WTC11 (cell line): ENCODE results near the gene TMPRSS12. TPM values are rescaled to one million over a fixed set of nuclear protein-coding genes. Genes with fewer than 3 reads are reported as not detected.
"Not testable (repeated sequence)": the region's sequence is repeated elsewhere in the genome, so short reads cannot be mapped to it uniquely, and the experiment has no call there.

Source experiments
- ATAC-seq: fragments of 200-7000 bp; cut with Tn5 transposase; 2 replicates; pipeline ENCODE4 v1.10.0; 2021; ENCODE audit warnings: mild to moderate bottlenecking, moderate library complexity
- CTCF ChIA-PET: fragments of 300-600 bp; sonication (Branson Sonifier 250); formaldehyde crosslinking; loops from one replicate; lab custom pipeline; 2021; ENCODE audit warnings: antibody characterized with exemption; lab: Charles Lee
- POLR2A ChIA-PET: fragments of 350-600 bp; sonication (Branson Sonifier 250); formaldehyde crosslinking; loops from one replicate; lab custom pipeline; 2021; ENCODE audit warnings: antibody characterized with exemption; lab: Charles Lee
- DNase-seq: peaks from one replicate; pipeline ENCODE4 v3.0.0; 2021; ENCODE audit warnings: low spot score
- H3K27ac Mint-ChIP-seq: 2 replicates; pipeline ENCODE4 v1.8.0; 2021; ENCODE audit warnings: mixed read lengths
- H3K27me3 Mint-ChIP-seq: 2 replicates; pipeline ENCODE4 v1.8.0; 2021; ENCODE audit warnings: low read depth, mild to moderate bottlenecking, moderate library complexity, mixed read lengths
- H3K36me3 Mint-ChIP-seq: 2 replicates; pipeline ENCODE4 v1.8.0; 2021; ENCODE audit warnings: mixed read lengths
- H3K4me1 Mint-ChIP-seq: 2 replicates; pipeline ENCODE4 v1.8.0; 2022; ENCODE audit warnings: mixed read lengths
- H3K4me3 Mint-ChIP-seq: 2 replicates; pipeline ENCODE4 v1.8.0; 2021; ENCODE audit warnings: mild to moderate bottlenecking, moderate library complexity, mixed read lengths
- H3K9me3 Mint-ChIP-seq: 2 replicates; pipeline ENCODE4 v1.8.0; 2021; ENCODE audit warnings: mixed read lengths
- ATF1 ChIP-seq: sonication (generic); formaldehyde crosslinking; IDR thresholded peaks from 2 replicates; pipeline ENCODE4 v1.8.1; 2023; ENCODE audit warnings: mild to moderate bottlenecking, moderate library complexity, missing genetic modification reagents
- ATF3 ChIP-seq: sonication (generic); formaldehyde crosslinking; conservative IDR thresholded peaks from 2 replicates; pipeline ENCODE4 v1.8.1; 2022; ENCODE audit warnings: mild to moderate bottlenecking, missing genetic modification reagents
- CREB1 ChIP-seq: sonication (generic); formaldehyde crosslinking; IDR thresholded peaks from 2 replicates; pipeline ENCODE4 v1.8.0; 2023; ENCODE audit warnings: mild to moderate bottlenecking, missing genetic modification reagents
- CREM ChIP-seq: sonication (generic); formaldehyde crosslinking; IDR thresholded peaks from 2 replicates; pipeline ENCODE4 v1.8.1; 2022; ENCODE audit warnings: mild to moderate bottlenecking, missing genetic modification reagents, moderate library complexity
- CTCF ChIP-seq: fragments of 200-600 bp; IDR thresholded peaks from 2 replicates; pipeline ENCODE4 v1.8.0; 2022; ENCODE audit warnings: antibody characterized with exemption
- E2F1 ChIP-seq: sonication (generic); formaldehyde crosslinking; IDR thresholded peaks from 2 replicates; pipeline ENCODE4 v1.8.0; 2022; ENCODE audit warnings: mild to moderate bottlenecking, missing genetic modification reagents
- ELF4 ChIP-seq: sonication (generic); formaldehyde crosslinking; IDR thresholded peaks from 2 replicates; pipeline ENCODE4 v1.8.1; 2022; ENCODE audit warnings: low read depth, mild to moderate bottlenecking, moderate library complexity, missing genetic modification reagents
- ETV6 ChIP-seq: sonication (generic); formaldehyde crosslinking; IDR thresholded peaks from 2 replicates; pipeline ENCODE4 v1.8.1; 2022; ENCODE audit warnings: mild to moderate bottlenecking, missing genetic modification reagents
- FOXP4 ChIP-seq: sonication (generic); formaldehyde crosslinking; IDR thresholded peaks from 2 replicates; pipeline ENCODE4 v1.8.0; 2022; ENCODE audit warnings: mild to moderate bottlenecking, missing genetic modification reagents
- HMGXB4 ChIP-seq: sonication (generic); formaldehyde crosslinking; IDR thresholded peaks from 2 replicates; pipeline ENCODE4 v1.8.1; 2023; ENCODE audit warnings: mild to moderate bottlenecking, moderate library complexity, missing genetic modification reagents
- MXD4 ChIP-seq: fragments of 250-450 bp; sonication (Bioruptor Pico); IDR thresholded peaks from 2 replicates; pipeline ENCODE4 v1.8.0; 2021; ENCODE audit warnings: mild to moderate bottlenecking, moderate library complexity, borderline replicate concordance
- MYBL2 ChIP-seq: sonication (generic); formaldehyde crosslinking; IDR thresholded peaks from 2 replicates; pipeline ENCODE4 v1.8.1; 2023; ENCODE audit warnings: mild to moderate bottlenecking, moderate library complexity, missing genetic modification reagents
- PREB ChIP-seq: sonication (generic); formaldehyde crosslinking; IDR thresholded peaks from 2 replicates; pipeline ENCODE4 v1.8.1; 2022; ENCODE audit warnings: mild to moderate bottlenecking, missing genetic modification reagents, moderate library complexity, borderline replicate concordance
- SMAD3 ChIP-seq: sonication (generic); formaldehyde crosslinking; IDR thresholded peaks from 2 replicates; pipeline ENCODE4 v1.8.0; 2022; ENCODE audit warnings: missing genetic modification reagents, mild to moderate bottlenecking, borderline replicate concordance
- STAT6 ChIP-seq: sonication (generic); formaldehyde crosslinking; conservative IDR thresholded peaks from 2 replicates; pipeline ENCODE4 v1.8.1; 2023; ENCODE audit warnings: mild to moderate bottlenecking, low read depth, missing genetic modification reagents, moderate library complexity
- TEAD4 ChIP-seq: sonication (generic); formaldehyde crosslinking; IDR thresholded peaks from 2 replicates; pipeline ENCODE4 v1.8.0; 2022; ENCODE audit warnings: mild to moderate bottlenecking, missing genetic modification reagents
- ZMAT4 ChIP-seq: fragments of 250-450 bp; sonication (Bioruptor Pico); IDR thresholded peaks from 2 replicates; pipeline ENCODE4 v1.9.0; 2021; ENCODE audit warnings: mild to moderate bottlenecking
- ZNF121 ChIP-seq: sonication (generic); formaldehyde crosslinking; IDR thresholded peaks from 2 replicates; pipeline ENCODE4 v1.8.0; 2023; ENCODE audit warnings: missing genetic modification reagents
- ZNF219 ChIP-seq: sonication (generic); formaldehyde crosslinking; IDR thresholded peaks from 2 replicates; pipeline ENCODE4 v1.8.0; 2023; ENCODE audit warnings: missing genetic modification reagents, mild to moderate bottlenecking, borderline replicate concordance
- ZNF232 ChIP-seq: sonication (generic); formaldehyde crosslinking; IDR thresholded peaks from 2 replicates; pipeline ENCODE4 v1.8.0; 2022; ENCODE audit warnings: mild to moderate bottlenecking, missing genetic modification reagents
- ZNF263 ChIP-seq: sonication (generic); formaldehyde crosslinking; IDR thresholded peaks from 2 replicates; pipeline ENCODE4 v1.8.1; 2022; ENCODE audit warnings: low read depth, mild to moderate bottlenecking, moderate library complexity, missing genetic modification reagents
- ZNF423 ChIP-seq: fragments of 250-450 bp; sonication (Bioruptor Pico); IDR thresholded peaks from 2 replicates; pipeline ENCODE4 v2.1.2; 2022; ENCODE audit warnings: mild to moderate bottlenecking, moderate library complexity
- total RNA-seq: library from RNA; stranded (reverse); gene quantifications from 3 replicates; pipeline ENCODE4 v1.2.3, GENCODE V29; 2021

The TMPRSS12 gene
- total RNA-seq, 1 experiment from 2014 or later = not detected

- Mint-ChIP-seq H3K4me3 (no peak overlapping the region), H3K4me1 (no peaks in the 10 kb centered on the region), H3K27me3 (peaks cover 8% of the 10 kb centered on the region; the same call in 1 of the 2 replicates), H3K27ac (no peak overlapping the region), H3K9me3 (peaks cover 28% of the 10 kb centered on the region), H3K36me3 (peaks cover 16% of the 10 kb centered on the region)
- DNase-seq (no peak), ATAC-seq (no peak)
- POLR2A ChIA-PET = no interaction called here
- TF ChIP-seq ATF3 (CRISPR knock-in tag) (no peak), ATF1 (CRISPR knock-in tag) (no peak), STAT6 (no peak), ZNF121 (CRISPR knock-in tag) (no peak), ELF4 (CRISPR knock-in tag) (no peak), CTCF (no peak), E2F1 (no peak), CREM (CRISPR knock-in tag) (no peak), MYBL2 (no peak), ZNF232 (CRISPR knock-in tag) (no peak), ZMAT4 (CRISPR knock-in tag) (no peak), TEAD4 (CRISPR knock-in tag) (no peak)
- CTCF ChIA-PET = interaction anchor here (0.6 to 2.6 kb wide), 3 partner anchors 158 to 524 kb away, joined by 3 to 13 read pairs (median 4); no protein-coding TSS in a partner anchor
These were observed 13.8 kb upstream of the TMPRSS12 start for GRCh38 chr12:50828886-50829285.

- H3K4me1 Mint-ChIP-seq, DNase-seq, H3K4me3 Mint-ChIP-seq, ATAC-seq, POLR2A ChIA-PET, H3K27ac Mint-ChIP-seq, CTCF ChIA-PET: not testable (repeated sequence)
- H3K9me3 Mint-ChIP-seq = peaks cover 52% of the 10 kb centered on the region
- H3K27me3 Mint-ChIP-seq = peaks cover 12% of the 10 kb centered on the region
- H3K36me3 Mint-ChIP-seq = peaks cover 31% of the 10 kb centered on the region
These were observed 8.9 kb upstream of the TMPRSS12 start for GRCh38 chr12:50833801-50834200.

GRCh38 chr12:50839042-50839441 lies 3.7 kb upstream of the TMPRSS12 start:
- Mint-ChIP-seq H3K4me3 (no peak overlapping the region), H3K9me3 (peaks cover 45% of the 10 kb centered on the region), H3K27me3 (peaks cover 10% of the 10 kb centered on the region), H3K4me1 (peaks cover 4% of the 10 kb centered on the region), H3K36me3 (peaks cover 27% of the 10 kb centered on the region), H3K27ac (no peak overlapping the region)
- DNase-seq (no peak), ATAC-seq (no peak)
- ChIA-PET CTCF (interaction anchor here (0.6 kb wide), 1 partner anchor 14 kb away, joined by 3 read pairs; no protein-coding TSS in a partner anchor), POLR2A (no interaction called here)
- TF ChIP-seq ZNF423 (CRISPR knock-in tag) (no peak), ZNF263 (CRISPR knock-in tag) (no peak), SMAD3 (no peak), FOXP4 (CRISPR knock-in tag) (no peak), PREB (CRISPR knock-in tag) (no peak), CREB1 (no peak), HMGXB4 (no peak), MXD4 (CRISPR knock-in tag) (no peak), ETV6 (CRISPR knock-in tag) (no peak), ZNF219 (no peak)
